ENCODE data around the gene HECTD2.
A peak's percentile ranks its signal among the peaks of the same experiment; 100 is the strongest.
"Not testable (repeated sequence)": the region's sequence is repeated elsewhere in the genome, so short reads cannot be mapped to it uniquely, and the experiment has no call there.

Gene HECTD2

DNA sequence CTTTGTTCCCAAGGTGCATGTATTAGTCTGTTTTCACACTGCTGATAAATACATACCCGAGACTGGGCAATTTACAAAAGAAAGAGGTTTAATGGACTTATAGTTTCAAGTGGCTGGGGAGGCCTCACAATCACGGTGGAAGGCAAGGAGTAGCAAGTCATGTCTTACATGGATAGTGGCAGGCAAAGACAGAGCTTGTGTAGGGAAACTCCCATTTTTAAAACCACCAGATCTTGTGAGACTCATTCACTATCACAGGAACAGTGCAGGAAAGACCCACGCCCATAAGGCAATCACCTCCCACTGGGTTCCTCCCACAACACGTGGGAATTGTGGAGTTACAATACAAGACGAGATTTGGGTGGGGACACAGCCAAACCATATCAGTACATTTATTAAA lies 129.8 kb downstream of the HECTD2 start:
- no peak for DNase-seq

- DNase-seq: no peak
Measured at GRCh38 chr10:91540733-91541132, 130.6 kb downstream of the HECTD2 start.

DNA sequence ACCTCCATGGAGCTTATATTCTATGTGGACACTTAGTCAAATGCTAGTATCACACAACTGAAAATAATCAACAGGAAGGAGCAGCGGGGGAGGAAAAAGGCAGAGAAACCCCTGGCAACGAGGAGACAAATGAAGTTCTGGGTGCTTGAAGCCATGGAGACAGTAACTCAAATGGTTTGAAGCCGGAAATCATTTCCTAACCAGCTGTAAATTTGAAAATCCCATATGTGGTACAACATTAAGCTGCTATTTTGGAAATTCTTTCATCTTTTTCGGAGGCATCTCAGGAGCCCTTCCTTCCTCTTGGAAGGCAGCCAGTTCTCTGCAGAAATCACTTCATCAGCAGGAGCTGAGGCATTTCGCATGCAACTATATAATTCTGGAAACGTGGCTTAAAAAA lies 131.3 kb downstream of the HECTD2 start:
- peak in 1 of 2 experiments; percentile 6 for DNase-seq

DNA sequence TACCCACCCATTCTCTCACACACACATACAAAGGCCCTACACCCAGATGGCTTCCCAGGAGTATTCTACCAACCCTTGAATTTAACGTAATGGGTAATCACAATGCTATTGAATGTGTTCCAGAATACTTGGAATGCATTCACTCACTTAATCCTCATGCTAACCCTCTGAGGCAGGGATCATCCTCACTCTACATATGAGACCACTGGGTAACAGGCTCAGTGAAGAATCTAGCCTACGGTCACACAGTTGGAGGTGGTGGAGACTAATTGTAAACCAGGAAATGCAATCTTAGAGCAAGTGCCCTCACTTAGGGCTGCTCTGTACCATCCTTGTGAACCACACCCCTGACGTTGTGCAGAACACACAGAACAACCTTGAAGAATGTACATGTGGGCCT lies 135.2 kb downstream of the HECTD2 start:
- no peak for DNase-seq

- no peak for DNase-seq
Measured at GRCh38 chr10:91545838-91546237, 135.7 kb downstream of the HECTD2 start.

DNA sequence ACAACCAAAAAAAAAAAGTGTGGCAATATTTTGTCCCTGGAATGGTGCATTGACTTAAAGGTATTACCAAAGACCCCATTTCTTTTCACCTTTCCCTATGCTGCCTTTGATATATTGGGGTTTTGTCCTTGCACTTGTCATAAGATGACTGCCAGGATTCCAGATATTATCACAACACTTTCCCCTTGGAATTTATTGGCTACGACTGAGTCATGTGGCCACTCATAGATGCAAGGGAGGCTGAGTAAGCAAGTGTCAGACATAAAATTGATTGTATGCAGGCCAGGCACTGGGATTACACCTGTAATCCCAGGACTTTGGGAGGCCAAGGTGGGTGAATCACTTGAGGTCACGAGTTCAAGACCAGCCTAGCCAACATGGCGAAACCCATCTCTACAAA lies 139.1 kb downstream of the HECTD2 start:
- DNase-seq: no peak

- DNase-seq: no peak
Measured at GRCh38 chr10:91550021-91550420, 139.9 kb downstream of the HECTD2 start.

- peak in 1 of 2 experiments; percentile 50 for DNase-seq
Measured at GRCh38 chr10:91551856-91552255, 141.7 kb downstream of the HECTD2 start.

GRCh38 chr10:91552274-91553095 lies 142.3 kb downstream of the HECTD2 start:
- DNase-seq: peak in 1 of 2 experiments; percentile 23

GRCh38 chr10:91555455-91555854 lies 145.3 kb downstream of the HECTD2 start:
- no peak for DNase-seq

DNA sequence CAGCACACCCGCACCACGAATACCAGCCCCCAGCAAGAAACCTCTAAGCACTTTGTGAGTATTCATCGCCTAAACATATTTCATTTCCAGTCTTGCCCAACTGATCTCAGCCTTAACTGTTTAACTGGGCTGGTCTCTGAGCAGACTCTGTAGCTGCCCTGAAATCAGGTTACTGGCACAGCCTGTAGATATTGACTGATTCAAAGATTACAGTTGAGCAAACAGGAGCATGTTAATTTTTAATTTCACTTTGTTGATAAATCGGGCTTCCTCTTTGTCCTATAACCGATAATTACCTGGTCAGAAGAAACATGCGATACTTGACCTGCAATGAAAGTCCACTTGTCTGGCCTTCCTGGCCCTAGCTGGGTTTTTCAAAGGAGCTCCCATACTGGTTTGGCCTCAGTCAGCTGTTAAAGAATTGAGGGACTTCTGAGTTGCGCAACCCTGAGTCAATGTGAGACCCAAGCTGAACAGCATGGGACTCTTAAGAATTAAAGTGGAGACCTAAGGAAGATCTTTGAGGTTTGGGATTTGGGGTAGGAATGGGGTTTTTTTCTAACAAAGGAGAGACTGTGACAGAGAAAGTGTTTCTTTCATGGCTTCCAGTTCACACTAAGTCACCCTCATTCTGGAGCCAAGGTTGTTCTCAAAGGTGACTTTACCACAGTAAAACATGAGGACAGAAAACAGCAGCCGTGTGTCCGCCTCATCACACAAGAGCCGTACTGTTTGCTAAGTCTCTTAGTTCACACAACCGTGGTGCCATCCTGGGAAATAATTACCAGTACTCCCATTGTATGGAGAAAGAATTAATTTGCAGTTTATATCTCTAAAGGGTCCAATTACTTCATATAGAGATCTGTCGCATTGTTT lies 146.8 kb downstream of the HECTD2 start:
- DNase-seq: no peak

DNA sequence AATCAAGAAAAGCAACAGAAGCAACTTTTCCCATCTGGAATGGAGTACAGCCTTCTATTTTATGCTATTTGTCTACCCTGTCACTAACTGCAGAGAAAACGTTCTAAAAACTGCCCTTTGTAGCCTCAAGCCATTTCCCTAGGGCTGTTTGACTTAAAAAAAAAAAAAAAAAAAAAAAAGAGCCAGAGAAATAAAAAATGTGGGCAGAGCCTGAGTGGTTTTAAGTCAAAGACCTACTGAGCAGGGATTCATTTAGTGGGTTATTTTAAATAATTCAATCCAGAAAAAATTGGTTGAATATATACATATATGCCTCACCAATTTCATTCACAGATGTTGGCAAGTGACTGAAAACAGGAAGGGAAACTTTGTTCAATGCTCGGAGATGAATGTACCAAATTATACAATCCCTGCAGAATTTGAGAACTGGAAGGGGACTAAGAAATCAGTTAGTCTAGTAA lies 147.5 kb downstream of the HECTD2 start:
- DNase-seq: no peak

DNA sequence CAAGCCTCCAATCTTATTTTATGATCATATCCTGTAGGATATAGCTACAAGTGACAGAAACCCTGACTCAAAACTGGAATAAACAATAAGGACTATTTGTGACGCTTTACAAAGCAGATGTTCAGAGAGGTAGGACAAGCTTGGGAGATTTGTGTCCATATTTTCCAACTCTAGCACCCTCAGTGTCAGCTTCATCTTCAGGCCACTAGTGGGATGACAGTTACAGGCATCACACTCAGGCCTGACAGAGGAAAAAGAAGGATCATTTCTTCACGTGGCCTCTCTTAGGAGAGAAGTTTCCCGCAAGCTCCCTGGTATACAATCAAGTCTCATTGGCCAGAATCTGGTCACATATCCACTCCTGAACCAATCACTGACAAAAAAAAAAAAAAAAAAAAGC lies 148.3 kb downstream of the HECTD2 start:
- no peak for DNase-seq

DNA sequence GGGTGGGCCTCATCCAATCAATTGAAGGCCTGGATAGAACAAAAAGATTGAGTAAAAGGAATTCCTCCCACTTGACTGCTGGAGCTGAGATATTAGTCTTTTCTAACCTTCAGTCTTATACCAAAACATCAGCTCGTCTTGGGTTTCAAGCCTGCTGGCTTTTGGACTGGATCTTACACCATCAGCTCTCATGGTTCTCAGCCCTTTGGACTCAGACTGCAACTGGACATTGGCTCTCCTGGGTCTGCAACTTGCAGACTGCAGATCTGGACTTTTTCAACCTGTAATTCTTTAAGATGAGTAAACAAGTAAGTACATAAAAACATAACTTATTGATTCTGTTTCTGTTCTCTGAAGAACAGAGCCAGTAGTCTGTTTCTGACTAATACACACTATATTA lies 149.0 kb downstream of the HECTD2 start:
- DNase-seq: no peak

DNA sequence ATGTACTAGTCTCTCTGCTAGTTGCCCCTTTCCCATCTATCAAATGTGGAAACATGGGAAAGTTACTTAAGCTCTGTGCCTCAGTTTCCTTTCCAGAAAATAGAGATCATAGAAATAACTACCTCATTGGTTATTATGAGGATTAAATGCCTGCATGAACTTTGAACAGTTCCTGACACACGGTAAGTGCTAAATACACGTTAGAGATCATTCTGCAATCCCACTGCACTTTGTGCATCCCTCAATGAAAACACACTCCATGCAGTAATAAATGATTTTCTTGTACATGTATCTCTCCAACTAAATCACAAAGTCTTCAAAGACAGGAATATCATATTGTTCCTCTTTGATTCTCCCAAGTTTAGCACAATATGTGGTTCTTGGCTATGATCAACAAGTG lies 149.6 kb downstream of the HECTD2 start:
- DNase-seq: no peak

GRCh38 chr10:91560827-91561226 lies 150.7 kb downstream of the HECTD2 start:
- DNase-seq: not testable (repeated sequence)

DNA sequence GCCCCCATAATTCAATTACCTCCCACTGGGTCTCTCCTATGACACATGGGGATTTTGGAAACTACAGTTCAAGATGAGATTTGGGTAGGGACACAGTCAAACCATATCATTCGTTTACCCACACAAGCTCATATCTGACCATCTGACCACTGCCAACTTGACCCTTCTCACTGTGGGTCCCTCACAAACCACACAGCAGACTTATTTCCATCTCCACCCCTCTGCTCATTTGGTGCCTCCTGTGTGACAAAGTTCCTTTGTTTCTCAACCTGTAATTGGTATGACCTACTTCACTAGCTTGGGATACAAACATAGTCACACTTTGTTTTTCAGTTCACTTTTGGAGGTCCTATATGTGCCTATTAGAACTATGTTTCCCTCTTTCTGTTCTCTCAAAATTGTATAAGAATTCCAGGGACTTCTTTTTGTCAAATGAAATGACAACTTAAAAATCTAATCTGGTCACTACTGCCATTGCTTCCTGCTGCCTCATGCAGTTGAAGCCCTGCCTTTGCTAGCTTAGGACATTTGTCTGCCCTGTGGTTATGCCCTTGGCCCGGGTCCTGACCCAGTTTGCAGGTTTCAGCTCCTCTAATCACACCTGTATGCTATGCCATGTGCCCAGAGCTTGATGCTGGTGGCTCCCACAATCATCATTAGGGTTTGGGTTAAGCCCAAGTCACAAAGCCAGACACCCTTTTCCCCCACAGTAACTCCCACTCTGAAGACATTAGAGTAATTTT lies 152.9 kb downstream of the HECTD2 start:
- DNase-seq: no peak

GRCh38 chr10:91564026-91564425 lies 153.9 kb downstream of the HECTD2 start:
- DNase-seq: no peak
